Left ventricle myocardium inferior (tissue), 1 donor: ENCODE data around the gene FUZ. TPM values are rescaled to one million over a fixed set of nuclear protein-coding genes. Genes with fewer than 3 reads are reported as not detected.
A peak's percentile ranks its signal among the peaks of the same experiment; 100 is the strongest.

Source experiments
- DNase-seq: peaks from one replicate; pipeline ENCODE4 v3.0.0-alpha.2; 2020
- H3K27ac ChIP-seq: fragments of 200-600 bp; replicated peaks from 2 replicates; pipeline ENCODE4 v1.8.0; 2021
- H3K27me3 ChIP-seq: fragments of 200-600 bp; 2 replicates; pipeline ENCODE4 v1.8.0; 2021; ENCODE audit warnings: low read depth
- H3K36me3 ChIP-seq: fragments of 200-600 bp; 2 replicates; pipeline ENCODE4 v1.8.0; 2021
- H3K4me1 ChIP-seq: fragments of 200-600 bp; 2 replicates; pipeline ENCODE4 v1.8.0; 2021
- H3K4me3 ChIP-seq: fragments of 200-600 bp; 2 replicates; pipeline ENCODE4 v1.8.0; 2021; ENCODE audit warnings: mild to moderate bottlenecking, moderate library complexity
- H3K9me3 ChIP-seq: fragments of 200-600 bp; replicated peaks from 2 replicates; pipeline ENCODE4 v1.8.0; 2021
- CTCF ChIP-seq: fragments of 200-600 bp; IDR thresholded peaks from 2 replicates; pipeline ENCODE4 v1.8.0; 2021; ENCODE audit warnings: antibody characterized with exemption, mild to moderate bottlenecking, borderline replicate concordance
- intact Hi-C: fragments of 100-400 bp; cut with micrococcal nuclease; formaldehyde crosslinking; loops from one replicate; pipeline ENCODE4 v1.11.0; 2022
- total RNA-seq: library from RNA; stranded (reverse); fragmentation: NEBNext Ultra II Directional; extraction: Animal tissue kit (Norgen Biotek cat#: 25700); gene quantifications from one replicate; pipeline ENCODE4 v1.2.1, GENCODE V29; 2021
- donor health status: DM: no; HTN: yes; CAD: no; lungs with severe emphysema.

Gene FUZ
- total RNA-seq, 1 donor from 2014 or later: 18.3 TPM

DNA sequence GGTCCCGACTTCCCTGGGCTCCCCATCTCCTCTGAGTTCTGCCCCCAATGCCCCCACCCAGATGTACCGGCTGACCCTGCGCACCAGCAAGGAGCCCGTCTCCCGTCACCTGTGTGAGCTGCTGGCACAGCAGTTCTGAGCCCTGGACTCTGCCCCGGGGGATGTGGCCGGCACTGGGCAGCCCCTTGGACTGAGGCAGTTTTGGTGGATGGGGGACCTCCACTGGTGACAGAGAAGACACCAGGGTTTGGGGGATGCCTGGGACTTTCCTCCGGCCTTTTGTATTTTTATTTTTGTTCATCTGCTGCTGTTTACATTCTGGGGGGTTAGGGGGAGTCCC lies 6.5 kb downstream of the FUZ start:
- peaks cover 42% of the 10 kb centered on the region for H3K4me1 ChIP-seq
- H3K9me3 ChIP-seq: no peaks in the 10 kb centered on the region
- DNase-seq: no peak
- no peak for TF ChIP-seq CTCF
- no peak overlapping the region for H3K27ac ChIP-seq
- no peaks in the 10 kb centered on the region for H3K27me3 ChIP-seq
- H3K4me3 ChIP-seq: no peak overlapping the region
- intact Hi-C loops: no loop called here
- peaks cover 52% of the 10 kb centered on the region for H3K36me3 ChIP-seq

GRCh38 chr19:49805822-49806619 lies 7.1 kb downstream of the FUZ start:
- peaks cover 58% of the 10 kb centered on the region for H3K36me3 ChIP-seq
- H3K9me3 ChIP-seq: no peaks in the 10 kb centered on the region
- DNase-seq: no peak
- no peak for TF ChIP-seq CTCF
- no peak overlapping the region for H3K4me3 ChIP-seq
- no peak overlapping the region for H3K27ac ChIP-seq
- intact Hi-C loops: no loop called here
- no peaks in the 10 kb centered on the region for H3K27me3 ChIP-seq
- H3K4me1 ChIP-seq: peaks cover 44% of the 10 kb centered on the region

DNA sequence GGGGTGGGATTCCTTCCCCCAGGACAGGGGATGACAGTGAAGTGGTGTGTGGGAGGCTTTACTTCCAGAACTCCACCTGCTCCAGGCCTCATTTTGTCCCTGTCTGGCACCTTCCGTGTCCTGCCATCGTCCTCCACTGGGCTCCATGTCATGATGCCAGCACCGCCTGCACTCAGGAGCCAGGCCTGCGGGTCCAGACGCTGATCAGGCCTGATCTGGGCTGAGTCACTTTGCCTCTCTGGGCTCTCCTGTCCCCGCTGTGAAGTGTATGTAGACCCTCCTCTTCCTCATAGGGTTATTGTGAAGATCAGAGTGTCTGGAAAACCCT lies 9.6 kb downstream of the FUZ start:
- Histone ChIP-seq H3K36me3 (peaks cover 83% of the 10 kb centered on the region), H3K27ac (no peak overlapping the region), H3K27me3 (no peaks in the 10 kb centered on the region), H3K4me3 (no peak overlapping the region), H3K9me3 (no peaks in the 10 kb centered on the region), H3K4me1 (peaks cover 23% of the 10 kb centered on the region)
- DNase-seq: no peak
- intact Hi-C loops: no loop called here
- TF ChIP-seq CTCF: no peak

DNA sequence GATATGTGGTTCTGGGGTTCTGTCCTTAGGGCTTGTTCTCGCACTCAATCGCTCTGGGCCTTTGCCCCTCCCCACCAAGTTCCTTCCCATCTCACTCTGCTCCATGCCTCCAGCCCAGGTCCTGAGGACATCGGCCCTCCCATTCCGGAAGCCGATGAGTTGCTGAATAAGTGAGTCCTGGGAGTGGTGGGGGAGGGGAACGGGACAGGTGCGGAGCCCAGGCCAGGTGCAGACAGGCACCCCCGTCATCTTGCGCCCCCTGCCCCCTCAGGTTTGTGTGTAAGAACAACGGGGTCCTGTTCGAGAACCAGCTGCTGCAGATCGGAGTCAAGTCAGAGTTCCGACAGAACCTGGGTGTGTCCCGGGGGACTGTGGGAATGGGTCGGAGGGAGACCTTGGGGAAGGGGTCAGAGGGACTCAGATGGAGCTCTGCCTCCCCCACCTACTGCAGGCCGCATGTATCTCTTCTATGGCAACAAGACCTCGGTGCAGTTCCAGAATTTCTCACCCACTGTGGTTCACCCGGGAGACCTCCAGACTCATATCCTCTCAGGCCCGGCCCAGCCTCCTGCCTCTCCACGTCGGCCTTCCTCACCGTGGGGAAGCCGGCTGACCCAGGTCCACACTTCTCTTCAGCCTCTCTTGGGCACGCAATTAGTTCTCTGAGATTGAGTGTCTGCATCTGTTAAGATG lies 10.1 kb downstream of the FUZ start:
- Histone ChIP-seq H3K4me3 (peak overlapping the region; percentile 59), H3K36me3 (peaks cover 87% of the 10 kb centered on the region), H3K4me1 (peaks cover 18% of the 10 kb centered on the region), H3K27ac (peak overlapping the region; percentile 72), H3K27me3 (no peaks in the 10 kb centered on the region), H3K9me3 (no peaks in the 10 kb centered on the region)
- TF ChIP-seq CTCF: no peak
- DNase-seq: no peak
- intact Hi-C loops: no loop called here

GRCh38 chr19:49801966-49802661 lies 11.0 kb downstream of the FUZ start:
- Histone ChIP-seq H3K4me3 (peak overlapping the region; percentile 59), H3K36me3 (peaks cover 90% of the 10 kb centered on the region)
- intact Hi-C loops: no loop called here

More at GRCh38 chr19:49801966-49802661, 11.0 kb downstream of the FUZ start:
- peak; percentile 94 for DNase-seq
- TF ChIP-seq CTCF: peak; percentile 57
- H3K9me3 ChIP-seq: no peaks in the 10 kb centered on the region
- peak overlapping the region; percentile 72 for H3K27ac ChIP-seq
- peaks cover 18% of the 10 kb centered on the region for H3K4me1 ChIP-seq
- H3K27me3 ChIP-seq: no peaks in the 10 kb centered on the region
